LNCaP clone FGC (cell line): ENCODE data around the gene CHST3.

Experiments used
- DNase-seq: peaks from one replicate; pipeline ENCODE4 v3.0.0-alpha.2; 2011; ENCODE audit warnings: low read depth
- H3K4me3 ChIP-seq: 2 replicates; pipeline ENCODE4 v1.5.1; 2011; ENCODE audit warnings: mild to moderate bottlenecking, low read depth, low read length, control low read depth
- CTCF ChIP-seq: IDR thresholded peaks from 2 replicates; pipeline ENCODE4 v1.5.1; 2012; ENCODE audit warnings: mild to moderate bottlenecking; ENCODE audit not compliant: control insufficient read depth, insufficient read depth; ENCODE audit errors: extremely low read depth

Gene CHST3

GRCh38 chr10:71923138-71923692 is 41.0 kb upstream of the CHST3 start:
- TF ChIP-seq CTCF: no peak
- DNase-seq: no peak
- no peak overlapping the region for H3K4me3 ChIP-seq

DNA sequence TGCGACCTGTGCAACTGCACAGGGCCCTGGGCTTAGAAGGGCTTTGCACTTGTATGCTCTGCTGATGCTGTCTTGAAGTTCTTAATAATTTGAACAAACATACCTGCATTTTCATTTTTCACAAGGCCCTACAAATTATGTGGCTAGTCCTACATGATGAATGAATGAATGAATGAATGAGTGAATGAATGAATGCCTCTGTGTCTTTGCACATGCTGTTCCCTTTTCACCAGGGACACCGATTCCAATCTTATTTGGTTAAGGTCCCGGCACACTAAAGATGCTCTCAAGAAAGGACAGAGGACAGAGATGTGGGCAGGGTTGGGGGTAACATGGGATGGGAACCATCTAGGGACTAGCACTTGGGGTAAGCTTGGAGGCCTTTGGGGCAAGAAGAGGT is 39.4 kb upstream of the CHST3 start:
- H3K4me3 ChIP-seq: no peak overlapping the region
- no peak for TF ChIP-seq CTCF
- DNase-seq: no peak

DNA sequence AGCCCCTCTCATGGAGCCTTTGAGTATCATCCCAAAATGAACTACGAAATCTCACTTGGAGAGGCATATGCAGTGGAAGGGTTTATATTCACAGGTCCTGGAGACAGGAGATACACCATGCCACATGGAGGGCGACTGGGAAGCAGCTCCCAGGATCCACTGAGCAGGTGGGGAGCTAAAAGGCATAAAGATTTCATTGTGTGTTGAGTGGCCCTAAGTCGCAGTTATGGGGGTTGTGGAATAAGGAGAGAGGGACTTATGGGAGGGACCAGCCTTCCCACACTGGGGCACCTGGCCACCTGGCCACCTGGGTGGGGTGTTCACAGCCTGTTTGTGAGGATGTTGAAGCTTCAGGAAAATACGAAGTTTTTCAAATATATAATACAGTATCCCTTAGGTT is 37.0 kb upstream of the CHST3 start:
- H3K4me3 ChIP-seq: no peak overlapping the region

DNA sequence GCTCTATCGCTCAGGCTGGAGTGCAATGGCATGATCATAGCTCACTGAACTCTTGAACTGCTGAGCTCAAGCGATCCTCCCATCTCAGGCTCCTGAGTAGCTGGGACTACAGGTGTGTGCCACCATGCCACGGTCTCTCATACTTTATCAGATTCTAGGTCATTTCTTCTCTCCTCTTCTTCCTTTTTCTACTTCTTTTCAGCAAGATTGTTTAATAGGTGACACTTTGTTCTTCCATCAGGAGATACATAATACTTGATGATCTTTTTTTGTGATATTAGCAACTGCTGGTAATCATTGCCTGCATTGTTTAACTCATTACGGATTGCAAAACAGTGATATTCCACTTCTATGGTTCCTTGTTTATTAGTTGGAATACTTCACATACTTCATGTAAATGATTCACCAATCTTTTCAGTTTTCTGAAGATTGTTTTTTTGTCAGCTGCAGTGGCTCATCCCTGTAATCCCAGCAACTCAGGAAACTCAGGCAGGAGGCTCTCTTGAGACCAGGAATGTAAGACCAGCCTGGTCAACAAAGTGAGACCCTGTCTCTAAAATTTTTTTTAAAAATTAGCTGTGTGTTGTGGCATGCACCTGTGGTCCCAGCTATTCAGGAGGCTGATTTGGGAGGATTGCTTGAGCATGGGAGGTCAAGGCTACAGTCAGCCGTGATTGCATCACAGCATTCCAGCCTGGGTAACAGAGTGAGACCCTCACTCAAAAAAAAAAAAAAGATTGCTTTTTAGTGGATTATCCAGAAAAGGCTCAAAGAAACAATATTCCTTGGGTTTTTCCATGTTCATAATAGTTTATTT is 36.2 kb upstream of the CHST3 start:
- TF ChIP-seq CTCF: no peak
- no peak for DNase-seq
- no peak overlapping the region for H3K4me3 ChIP-seq

More for the DNA sequence above, 37.0 kb upstream of the CHST3 start:
- no peak for DNase-seq
- TF ChIP-seq CTCF: no peak

- no peak overlapping the region for H3K4me3 ChIP-seq
- DNase-seq: no peak
- TF ChIP-seq CTCF: no peak
Measured at GRCh38 chr10:71931295-71931694, 32.9 kb upstream of the CHST3 start.

DNA sequence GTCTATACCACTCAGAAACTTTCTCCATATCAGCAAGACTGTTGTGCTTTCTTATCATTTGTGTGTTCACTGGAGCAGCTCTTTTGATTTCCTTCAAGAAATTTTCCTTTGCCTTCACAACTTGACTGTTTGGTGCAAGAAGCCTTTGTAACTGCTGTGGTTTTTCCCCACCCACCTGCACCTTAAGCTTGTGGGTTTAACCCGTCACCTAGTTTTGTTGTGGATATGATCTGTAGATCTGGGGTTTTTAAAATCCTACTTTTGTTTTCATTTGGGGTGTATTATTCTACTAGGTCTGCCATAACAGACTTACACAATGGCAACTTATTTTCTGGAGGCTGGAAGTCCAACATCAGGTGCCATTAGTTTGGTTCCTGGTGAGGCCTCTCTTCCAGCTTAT is 30.5 kb upstream of the CHST3 start:
- DNase-seq: no peak
- no peak for TF ChIP-seq CTCF
- H3K4me3 ChIP-seq: no peak overlapping the region
